Psoas muscle (tissue), 8 donors: ENCODE data around the gene DPP3. TPM values are rescaled to one million over a fixed set of nuclear protein-coding genes. Genes with fewer than 3 reads are reported as not detected.

Experiments used
- ATAC-seq, 4 donors: fragments of 200-7000 bp; cut with Tn5 transposase; one replicate each; pipeline ENCODE4 v1.9.1; 2020; ENCODE audit warnings: moderate library complexity in 3 of 4, mild to moderate bottlenecking in 2 of 4
- DNase-seq, 2 donors: peaks; one replicate each; pipeline ENCODE4 v3.0.0-alpha.2; 2020
- H3K27ac ChIP-seq: fragments of 200-600 bp; one replicate; pipeline ENCODE4 v1.8.0; 2022
- H3K27me3 ChIP-seq, 3 donors: fragments of 200-600 bp in 1 of 3; one replicate each; pipeline versions ENCODE4 v1.6.1 to v1.8.0; 2013 to 2022; ENCODE audit warnings: low read length in 2 of 3, mild to moderate bottlenecking in 2 of 3, moderate library complexity in 1 of 3; ENCODE audit not compliant: insufficient read depth in 3 of 3
- H3K36me3 ChIP-seq, 2 donors: fragments of 200-600 bp in 1 of 2; one replicate each; pipeline versions ENCODE4 v1.6.1 to v1.8.0; 2013 to 2022; ENCODE audit warnings: low read depth in 1 of 2, mild to moderate bottlenecking in 1 of 2, moderate library complexity in 1 of 2; ENCODE audit not compliant: insufficient read depth in 1 of 2
- H3K4me1 ChIP-seq: fragments of 200-600 bp; one replicate; pipeline ENCODE4 v1.8.0; 2022
- H3K4me3 ChIP-seq: fragments of 200-600 bp; one replicate; pipeline ENCODE4 v1.8.0; 2022; ENCODE audit warnings: mild to moderate bottlenecking
- H3K9me3 ChIP-seq: fragments of 200-600 bp; one replicate; pipeline ENCODE4 v1.8.0; 2022
- CTCF ChIP-seq: fragments of 200-600 bp; IDR thresholded peaks from one replicate; pipeline ENCODE4 v1.8.0; 2022; ENCODE audit warnings: antibody characterized with exemption
- WGBS, 3 donors: extraction: QIAGEN DNeasy Blood & Tissue Kit; methylation state at CpG; one replicate each; pipeline versions ENCODE4 v1.1.6 to v1.1.7; 2013; 5-methylcytosine and 5-hydroxymethylcytosine counted together
- intact Hi-C, 2 donors: fragments of 100-400 bp; cut with DNase I; formaldehyde crosslinking; loops; one replicate each; pipeline versions ENCODE4 v1.11.0 to v1.14.2; 2022
- polyA plus RNA-seq, 3 donors: library from polyadenylated mRNA; stranded (reverse); fragments of 200-250 nt; gene quantifications; one replicate each; pipeline ENCODE4 v1.2.3, GENCODE V29; 2013
- total RNA-seq, 4 donors: library from RNA; stranded (reverse); fragmentation: NEBNext Ultra II Directional in 2 of 4; extraction: Animal tissue kit (Norgen Biotek cat#: 25700) in 2 of 4; gene quantifications; one replicate each; pipeline versions ENCODE4 v1.2.1 to v1.2.4, GENCODE V29; 2021 to 2023
- donor health status: healthy with polysubstance abuse.
- donor health status: DM: no; HTN: no; CAD: no; lungs with moderate emphysema.
- donor health status: Bipolar disorder and iron deficiency.
- donor health status: healthy.
- donor health status: DM: yes; HTN: yes; CAD: no.
- donor health status: DM: no; HTN: no; CAD: no.
- donor health status: DM: no; HTN: no; CAD: no.
- donor health status: DM: yes; HTN: yes; CAD: no.

The DPP3 gene
- total and polyA plus RNA-seq, 7 donors: 24.0 to 58.7 (median 33.3) TPM

DNA sequence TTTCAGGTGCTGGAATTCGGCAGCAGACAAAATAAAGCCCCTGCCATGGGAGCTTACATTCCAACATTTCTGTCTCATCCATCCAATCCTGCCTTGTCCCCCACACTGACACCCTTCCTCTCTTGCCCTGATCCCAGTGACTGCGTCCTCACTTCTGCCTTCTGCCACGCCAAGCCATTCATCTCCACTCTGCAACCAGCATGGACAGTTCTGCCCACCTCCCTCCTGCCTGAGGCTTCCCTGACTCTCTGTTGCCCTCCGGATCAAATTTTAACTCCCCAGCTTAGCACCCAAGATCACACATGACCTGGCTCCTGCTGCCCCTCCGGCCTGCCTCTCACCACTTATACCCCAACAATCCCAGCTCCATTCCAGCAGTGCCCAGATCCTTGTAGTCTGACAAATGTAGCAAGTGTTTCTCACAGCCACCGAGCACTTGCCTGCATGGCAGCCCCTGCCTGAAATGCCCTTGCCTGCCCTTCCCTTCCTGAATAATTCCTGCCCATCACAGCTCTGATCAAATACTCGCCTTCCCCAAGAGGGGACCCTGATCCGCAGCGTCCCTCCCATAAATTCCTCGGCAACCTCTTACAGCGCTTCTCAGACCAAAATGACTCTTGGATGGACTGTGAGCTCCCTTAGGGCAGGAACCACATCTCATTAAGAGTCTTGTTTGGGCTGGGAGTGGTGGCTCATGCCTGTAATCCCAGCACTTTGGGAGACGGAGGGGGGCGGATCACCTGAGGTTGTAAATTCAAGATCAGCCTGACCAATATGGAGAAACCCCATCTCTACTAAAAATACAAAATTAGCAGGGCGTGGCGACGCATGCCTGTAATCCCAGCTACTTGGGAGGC is 68.8 kb downstream of the DPP3 start:
- H3K27ac ChIP-seq: peak overlapping the region; percentile 89
- WGBS, 3 donors: 37 to 53% (median 41%) methylated on average over 16 of the region's 16 CpGs
- peaks cover 0 to under 1% of the 10 kb centered on the region in 2 donors for H3K36me3 ChIP-seq
- H3K27me3 ChIP-seq: no peaks in the 10 kb centered on the region
- ATAC-seq (no peak), DNase-seq (no peak)
- intact Hi-C loops: no loop called here
- TF ChIP-seq CTCF: no peak
- peaks cover 27% of the 10 kb centered on the region for H3K4me1 ChIP-seq
- H3K9me3 ChIP-seq: no peaks in the 10 kb centered on the region
- H3K4me3 ChIP-seq: no peak overlapping the region

GRCh38 chr11:66549696-66550095 is 69.5 kb downstream of the DPP3 start:
- no peak for DNase-seq
- Histone ChIP-seq H3K9me3 (no peaks in the 10 kb centered on the region), H3K27me3 (no peaks in the 10 kb centered on the region), H3K27ac (peak overlapping the region; percentile 89), H3K4me3 (no peak overlapping the region), H3K4me1 (peaks cover 21% of the 10 kb centered on the region), H3K36me3 (no peaks in the 10 kb centered on the region)
- intact Hi-C loops: no loop called here
- WGBS, 3 donors: 81 to 89% (median 84%) methylated on average over 3 of the region's 3 CpGs
- ATAC-seq: no peak
- TF ChIP-seq CTCF: no peak

DNA sequence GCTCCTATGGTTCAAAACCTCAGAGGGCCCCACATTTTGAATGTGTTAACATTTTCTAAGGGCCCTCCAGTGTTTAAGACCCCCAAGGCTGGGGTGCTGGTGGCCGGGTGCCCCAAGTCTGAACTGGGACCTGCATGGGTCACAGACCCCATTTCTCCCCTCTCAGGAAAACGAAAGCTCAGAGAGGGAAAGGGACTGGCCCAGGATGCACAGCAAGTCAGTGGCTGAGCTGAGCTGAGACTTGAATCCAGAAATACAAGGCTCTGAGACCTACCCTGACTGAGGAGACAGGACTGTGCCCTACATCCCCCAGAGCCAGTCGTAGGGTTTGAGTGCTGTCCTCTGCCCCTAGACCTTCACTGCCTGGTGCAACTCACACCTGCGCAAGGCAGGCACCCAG is 70.7 kb downstream of the DPP3 start:
- DNase-seq (no peak), ATAC-seq (no peak)
- no peaks in the 10 kb centered on the region for H3K27me3 ChIP-seq
- H3K9me3 ChIP-seq: no peaks in the 10 kb centered on the region
- H3K4me3 ChIP-seq: no peak overlapping the region
- H3K4me1 ChIP-seq: peaks cover 13% of the 10 kb centered on the region
- no peak for TF ChIP-seq CTCF
- WGBS, 3 donors: 80 to 94% (median 86%) methylated on average over 4 of the region's 4 CpGs
- peak overlapping the region; percentile 37 for H3K27ac ChIP-seq
- intact Hi-C loops: no loop called here
- H3K36me3 ChIP-seq: no peaks in the 10 kb centered on the region

DNA sequence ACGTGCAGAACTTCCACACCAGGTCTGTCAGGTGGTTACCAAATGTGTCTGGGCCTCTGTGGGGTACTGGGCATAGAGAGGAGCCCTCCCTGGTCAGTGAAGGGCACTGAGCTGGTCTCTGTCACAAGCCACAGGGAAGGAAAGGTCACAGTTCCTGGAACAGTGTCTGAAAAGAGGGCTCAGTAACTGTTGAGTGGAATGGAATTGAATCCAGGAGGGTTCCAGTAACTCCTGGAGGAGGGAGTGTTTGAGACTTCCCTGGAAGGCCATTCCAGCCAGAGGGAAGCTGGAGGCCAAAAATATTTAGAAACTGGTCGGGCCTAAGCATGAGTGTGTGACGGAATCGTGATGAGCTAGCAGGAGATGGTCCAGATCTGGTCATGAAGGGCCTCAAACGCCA is 74.4 kb downstream of the DPP3 start:
- DNase-seq: no peak
- Histone ChIP-seq H3K27ac (no peak overlapping the region), H3K4me1 (peaks cover 4% of the 10 kb centered on the region), H3K27me3 (no peaks in the 10 kb centered on the region), H3K9me3 (no peaks in the 10 kb centered on the region), H3K4me3 (no peak overlapping the region), H3K36me3 (no peaks in the 10 kb centered on the region)
- TF ChIP-seq CTCF: no peak
- 48 to 75% (median 58%) methylated on average over 5 of the region's 5 CpGs for WGBS, 3 donors
- no peak for ATAC-seq
- intact Hi-C loops: no loop called here
